Gastrocnemius medialis (tissue), 4 donors: Measurements from ENCODE around the gene SUPT3H. TPM values are rescaled to one million over a fixed set of nuclear protein-coding genes. Genes with fewer than 3 reads are reported as not detected.

Source experiments
- ATAC-seq, 2 donors: fragments of 150-250 bp; one replicate each; pipeline ENCODE4 v1.9.1; 2016
- DNase-seq, 2 donors: peaks; one replicate each; pipeline ENCODE4 v3.0.0-alpha.2; 2019
- H3K27ac ChIP-seq, 4 donors: fragments of 200-600 bp; sonication (generic); 1 replicate in 1 of 4; 2 replicates in 3 of 4; pipeline ENCODE4 v1.5.1; 2016 to 2018; ENCODE audit warnings: mild to moderate bottlenecking in 2 of 4, moderate library complexity in 1 of 4
- H3K27me3 ChIP-seq, 3 donors: fragments of 200-600 bp; sonication (generic) in 2 of 3; 1 replicate in 1 of 3; 2 replicates in 2 of 3; pipeline versions ENCODE4 v1.5.1 to v1.6.0; 2016 to 2019; ENCODE audit warnings: mild to moderate bottlenecking in 1 of 3, moderate library complexity in 1 of 3
- H3K36me3 ChIP-seq, 2 donors: fragments of 200-600 bp; sonication (generic) in 1 of 2; one replicate each; pipeline ENCODE4 v1.5.1; 2017 to 2018
- H3K4me1 ChIP-seq, 2 donors: fragments of 200-600 bp; sonication (generic) in 1 of 2; one replicate each; pipeline ENCODE4 v1.5.1; 2016 to 2017; ENCODE audit warnings: mild to moderate bottlenecking in 2 of 2
- H3K4me3 ChIP-seq, 4 donors: fragments of 200-600 bp; sonication (generic) in 3 of 4; 1 replicate in 1 of 4; 2 replicates in 3 of 4; pipeline ENCODE4 v1.5.1; 2016 to 2019; ENCODE audit warnings: mild to moderate bottlenecking in 2 of 4
- H3K9me3 ChIP-seq, 3 donors: fragments of 200-600 bp; sonication (generic) in 2 of 3; 1 replicate in 1 of 3; 2 replicates in 2 of 3; pipeline ENCODE4 v1.5.1; 2016 to 2019
- POLR2A ChIP-seq, 2 donors: fragments of 450-650 bp; IDR thresholded peaks; one replicate each; pipeline ENCODE4 v1.6.1; 2017; ENCODE audit warnings: antibody characterized with exemption in 2 of 2, mild to moderate bottlenecking in 2 of 2, moderate library complexity in 2 of 2
- in situ Hi-C, 4 donors: fragments of 200-750 bp; cut with MboI; loops; one replicate each; pipeline versions ENCODE4 v1.15.0 to v1.8.0; 2017; ENCODE audit warnings: low sequenced_read_pairs in 4 of 4
- intact Hi-C: fragments of 100-400 bp; cut with DNase I; formaldehyde crosslinking; loops from one replicate; pipeline ENCODE4 v1.15.1; 2023; ENCODE audit warnings: low total_unique reads
- total RNA-seq, 4 donors: library from RNA; depleted of rRNA; stranded (reverse); fragments of >200 nt; gene quantifications; one replicate each; pipeline versions ENCODE4 v1.1.0 to v1.2.3, GENCODE V29; 2016
- TF ChIP-seq, protein P1 (sequence below), 5 experiments: fragments of 450-650 bp in 3 of 5; fragments of 200-600 bp in 2 of 5; sonication (generic) in 2 of 5; IDR thresholded peaks in 4 of 5; conservative IDR thresholded peaks in 1 of 5; 1 replicate in 4 of 5; 2 replicates in 1 of 5; pipeline ENCODE4 v1.5.1; 2016 to 2019; ENCODE audit warnings: antibody characterized with exemption in 5 of 5, mild to moderate bottlenecking in 3 of 5, moderate library complexity in 3 of 5

Gene SUPT3H
- total RNA-seq, 4 donors from 2014 or later, result 1.5 to 9.0 (median 4.2) TPM

DNA sequence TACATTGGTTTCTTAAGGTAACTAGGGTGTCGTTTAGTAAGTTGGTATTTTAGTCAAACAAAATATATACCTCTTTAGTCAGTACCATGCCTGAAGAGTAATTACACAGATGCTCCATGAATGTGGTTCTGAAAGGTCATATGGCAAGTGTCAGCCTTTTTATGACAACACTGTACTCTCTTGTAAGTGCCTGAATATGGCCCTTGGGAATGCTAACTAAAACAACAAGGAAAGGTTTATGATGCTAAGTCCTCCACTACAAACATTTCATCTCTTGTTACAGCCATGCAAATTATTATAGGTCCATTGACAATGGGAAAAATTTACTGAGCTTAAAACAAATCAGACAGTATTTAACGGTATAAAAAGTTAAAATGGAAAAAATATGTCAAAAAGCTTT is 39.0 kb upstream of the SUPT3H start:
- Histone ChIP-seq H3K27me3 (peaks cover 45 to 55% (median 53%) of the 10 kb centered on the region in 3 donors), H3K9me3 (no peaks in the 10 kb centered on the region), H3K4me1 (peaks cover 12 to 22% of the 10 kb centered on the region in 2 donors), H3K36me3 (no peaks in the 10 kb centered on the region), H3K27ac (no peak overlapping the region), H3K4me3 (no peak overlapping the region)
- DNase-seq (no peak), ATAC-seq (no peak)
- intact Hi-C loops, result no loop called here
- in situ Hi-C loops, result loop anchor here (5.0 to 25.0 kb wide), 3 partner anchors 296 to 754 kb away; no protein-coding TSS in a partner anchor
- TF ChIP-seq, protein P1, sequence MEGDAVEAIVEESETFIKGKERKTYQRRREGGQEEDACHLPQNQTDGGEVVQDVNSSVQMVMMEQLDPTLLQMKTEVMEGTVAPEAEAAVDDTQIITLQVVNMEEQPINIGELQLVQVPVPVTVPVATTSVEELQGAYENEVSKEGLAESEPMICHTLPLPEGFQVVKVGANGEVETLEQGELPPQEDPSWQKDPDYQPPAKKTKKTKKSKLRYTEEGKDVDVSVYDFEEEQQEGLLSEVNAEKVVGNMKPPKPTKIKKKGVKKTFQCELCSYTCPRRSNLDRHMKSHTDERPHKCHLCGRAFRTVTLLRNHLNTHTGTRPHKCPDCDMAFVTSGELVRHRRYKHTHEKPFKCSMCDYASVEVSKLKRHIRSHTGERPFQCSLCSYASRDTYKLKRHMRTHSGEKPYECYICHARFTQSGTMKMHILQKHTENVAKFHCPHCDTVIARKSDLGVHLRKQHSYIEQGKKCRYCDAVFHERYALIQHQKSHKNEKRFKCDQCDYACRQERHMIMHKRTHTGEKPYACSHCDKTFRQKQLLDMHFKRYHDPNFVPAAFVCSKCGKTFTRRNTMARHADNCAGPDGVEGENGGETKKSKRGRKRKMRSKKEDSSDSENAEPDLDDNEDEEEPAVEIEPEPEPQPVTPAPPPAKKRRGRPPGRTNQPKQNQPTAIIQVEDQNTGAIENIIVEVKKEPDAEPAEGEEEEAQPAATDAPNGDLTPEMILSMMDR (IDR thresholded peaks at IDR 0.05 in 4 of 5, conservative IDR thresholded peaks at IDR 0.05 in 1 of 5), result no peak
- no peak for TF ChIP-seq POLR2A (IDR thresholded peaks at IDR 0.05)

GRCh38 chr6:45415788-45416518 is 38.2 kb upstream of the SUPT3H start:
- in situ Hi-C loops, result loop anchor here (5.0 to 25.0 kb wide), 3 partner anchors 296 to 754 kb away; no protein-coding TSS in a partner anchor
- H3K27me3 ChIP-seq, result peaks cover 38 to 48% (median 45%) of the 10 kb centered on the region in 3 donors

DNA sequence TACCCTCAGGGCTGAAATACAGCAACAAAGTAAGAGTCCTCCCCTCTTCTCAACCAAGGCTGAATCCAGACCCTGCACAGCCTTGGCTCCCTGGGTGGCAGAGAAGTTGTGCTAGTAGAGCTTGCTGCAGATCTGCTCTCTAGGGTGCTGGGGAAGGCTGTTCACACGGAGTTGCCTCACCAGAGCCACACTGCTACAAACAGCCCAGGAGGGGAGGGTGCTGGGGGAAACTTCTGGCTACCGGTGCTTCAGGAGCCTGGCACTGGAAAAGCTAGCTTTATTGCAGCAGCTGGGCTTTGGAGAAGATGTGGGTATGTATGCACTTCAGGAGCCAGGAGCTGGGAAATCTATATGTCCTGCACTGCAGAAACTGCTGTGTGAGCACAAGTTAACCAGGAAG is 37.6 kb upstream of the SUPT3H start:
- intact Hi-C loops, result no loop called here

More at GRCh38 chr6:45415788-45416518, 38.2 kb upstream of the SUPT3H start:
- intact Hi-C loops, result no loop called here
- no peak for TF ChIP-seq POLR2A (IDR thresholded peaks at IDR 0.05)
- TF ChIP-seq, protein P1 (IDR thresholded peaks at IDR 0.05 in 4 of 5, conservative IDR thresholded peaks at IDR 0.05 in 1 of 5), result no peak
- H3K4me3 ChIP-seq, result no peak overlapping the region
- H3K36me3 ChIP-seq, result no peaks in the 10 kb centered on the region
- peaks cover 12 to 15% of the 10 kb centered on the region in 2 donors for H3K4me1 ChIP-seq
- no peaks in the 10 kb centered on the region for H3K9me3 ChIP-seq
- DNase-seq (no peak), ATAC-seq (no peak)
- no peak overlapping the region for H3K27ac ChIP-seq

DNA sequence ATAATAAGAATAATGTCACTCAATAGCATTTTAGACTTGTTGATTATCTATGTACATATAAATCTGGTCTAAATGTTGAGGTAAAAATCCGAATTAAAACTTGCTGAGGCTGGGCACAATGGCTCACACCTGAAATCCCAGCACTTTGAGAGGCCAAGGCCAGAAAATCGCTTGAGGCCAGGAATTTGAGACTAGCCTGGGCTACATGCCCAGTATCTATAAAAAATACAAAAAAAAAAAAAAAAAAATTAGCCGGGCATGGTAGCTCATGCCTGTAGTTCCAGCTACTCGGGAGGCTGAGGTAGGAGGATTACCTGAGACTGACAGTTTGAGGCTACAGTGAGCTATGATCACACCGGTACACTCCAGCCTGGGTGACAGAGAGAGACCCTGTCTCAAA is 34.2 kb upstream of the SUPT3H start:
- H3K4me3 ChIP-seq, result no peak overlapping the region
- no peaks in the 10 kb centered on the region for H3K9me3 ChIP-seq
- DNase-seq (no peak), ATAC-seq (no peak)
- no peak overlapping the region for H3K27ac ChIP-seq
- peaks cover 12 to 18% (median 14%) of the 10 kb centered on the region in 3 donors for H3K27me3 ChIP-seq
- intact Hi-C loops, result no loop called here
- no peaks in the 10 kb centered on the region for H3K36me3 ChIP-seq
- H3K4me1 ChIP-seq, result no peaks in the 10 kb centered on the region
- TF ChIP-seq, protein P1 (IDR thresholded peaks at IDR 0.05 in 4 of 5, conservative IDR thresholded peaks at IDR 0.05 in 1 of 5), result no peak
- TF ChIP-seq POLR2A (IDR thresholded peaks at IDR 0.05), result no peak
- in situ Hi-C loops, result loop anchor here in 3 of 4 donors (25.0 kb wide), 2 partner anchors 300 to 750 kb away; no protein-coding TSS in a partner anchor

More for the DNA sequence above, 37.6 kb upstream of the SUPT3H start:
- in situ Hi-C loops, result loop anchor here (5.0 to 25.0 kb wide), 3 partner anchors 297 to 753 kb away; no protein-coding TSS in a partner anchor
- DNase-seq (no peak), ATAC-seq (no peak)
- no peak for TF ChIP-seq POLR2A (IDR thresholded peaks at IDR 0.05)
- TF ChIP-seq, protein P1 (IDR thresholded peaks at IDR 0.05 in 4 of 5, conservative IDR thresholded peaks at IDR 0.05 in 1 of 5), result no peak
- Histone ChIP-seq H3K27me3 (peaks cover 32 to 41% (median 39%) of the 10 kb centered on the region in 3 donors), H3K4me1 (peaks cover 6 to 11% of the 10 kb centered on the region in 2 donors), H3K9me3 (no peaks in the 10 kb centered on the region), H3K4me3 (no peak overlapping the region), H3K36me3 (no peaks in the 10 kb centered on the region), H3K27ac (no peak overlapping the region)
